Panc1 (cell line): ENCODE results near the gene TMTC2.

Experiments used
- POLR2AphosphoS5 ChIP-seq: IDR thresholded peaks from 2 replicates; pipeline ENCODE4 v1.6.1; 2012; ENCODE audit warnings: mild to moderate bottlenecking, low read depth, low read length, moderate library complexity
- TF ChIP-seq, protein P1 (sequence below), 2 experiments: IDR thresholded peaks; 2 replicates each; pipeline ENCODE4 v1.6.1; 2011 to 2012; ENCODE audit warnings: low read depth in 2 of 2, control low read depth in 1 of 2, low read length in 1 of 2, mild to moderate bottlenecking in 1 of 2, moderate library complexity in 1 of 2; ENCODE audit not compliant: insufficient read depth in 1 of 2

DNA sequence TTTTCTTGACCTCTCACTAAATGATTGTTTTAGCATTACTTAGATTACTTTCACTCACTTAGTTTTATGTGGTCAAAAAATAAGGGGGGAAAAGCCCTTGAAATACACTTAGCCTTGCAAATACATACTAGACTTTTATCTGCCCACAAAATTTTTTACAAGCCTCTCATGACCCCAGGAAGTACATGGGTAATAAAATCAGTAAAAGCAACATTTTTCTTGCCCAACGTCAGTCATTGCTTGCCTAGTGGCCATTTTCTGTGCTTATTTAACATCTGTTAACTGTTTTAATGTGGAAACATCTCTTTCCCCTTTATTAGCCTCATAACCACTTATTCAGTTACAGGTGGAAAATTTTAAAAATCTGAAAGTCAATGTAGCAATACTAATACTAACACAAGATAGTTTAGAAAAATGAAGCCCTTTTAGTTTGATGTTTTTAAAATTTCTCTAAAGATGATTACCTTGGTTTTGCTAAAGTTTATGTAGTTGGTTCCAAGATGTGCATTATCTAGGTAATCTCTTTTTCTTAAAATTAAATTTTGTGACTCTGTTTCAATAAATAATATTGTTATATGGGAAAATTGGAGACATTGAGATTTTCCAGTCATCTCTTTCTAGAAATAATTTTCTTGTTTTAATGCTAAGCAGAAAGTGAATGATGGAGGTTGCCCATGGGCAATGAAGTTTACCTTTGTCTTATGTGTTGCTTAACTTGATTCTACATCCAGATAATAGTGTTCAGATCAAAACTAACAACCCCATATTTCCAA, 175.5 kb downstream of the TMTC2 start:
- TF ChIP-seq POLR2AphosphoS5: no peak
- TF ChIP-seq, protein P1, sequence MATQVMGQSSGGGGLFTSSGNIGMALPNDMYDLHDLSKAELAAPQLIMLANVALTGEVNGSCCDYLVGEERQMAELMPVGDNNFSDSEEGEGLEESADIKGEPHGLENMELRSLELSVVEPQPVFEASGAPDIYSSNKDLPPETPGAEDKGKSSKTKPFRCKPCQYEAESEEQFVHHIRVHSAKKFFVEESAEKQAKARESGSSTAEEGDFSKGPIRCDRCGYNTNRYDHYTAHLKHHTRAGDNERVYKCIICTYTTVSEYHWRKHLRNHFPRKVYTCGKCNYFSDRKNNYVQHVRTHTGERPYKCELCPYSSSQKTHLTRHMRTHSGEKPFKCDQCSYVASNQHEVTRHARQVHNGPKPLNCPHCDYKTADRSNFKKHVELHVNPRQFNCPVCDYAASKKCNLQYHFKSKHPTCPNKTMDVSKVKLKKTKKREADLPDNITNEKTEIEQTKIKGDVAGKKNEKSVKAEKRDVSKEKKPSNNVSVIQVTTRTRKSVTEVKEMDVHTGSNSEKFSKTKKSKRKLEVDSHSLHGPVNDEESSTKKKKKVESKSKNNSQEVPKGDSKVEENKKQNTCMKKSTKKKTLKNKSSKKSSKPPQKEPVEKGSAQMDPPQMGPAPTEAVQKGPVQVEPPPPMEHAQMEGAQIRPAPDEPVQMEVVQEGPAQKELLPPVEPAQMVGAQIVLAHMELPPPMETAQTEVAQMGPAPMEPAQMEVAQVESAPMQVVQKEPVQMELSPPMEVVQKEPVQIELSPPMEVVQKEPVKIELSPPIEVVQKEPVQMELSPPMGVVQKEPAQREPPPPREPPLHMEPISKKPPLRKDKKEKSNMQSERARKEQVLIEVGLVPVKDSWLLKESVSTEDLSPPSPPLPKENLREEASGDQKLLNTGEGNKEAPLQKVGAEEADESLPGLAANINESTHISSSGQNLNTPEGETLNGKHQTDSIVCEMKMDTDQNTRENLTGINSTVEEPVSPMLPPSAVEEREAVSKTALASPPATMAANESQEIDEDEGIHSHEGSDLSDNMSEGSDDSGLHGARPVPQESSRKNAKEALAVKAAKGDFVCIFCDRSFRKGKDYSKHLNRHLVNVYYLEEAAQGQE (IDR thresholded peaks at IDR 0.05; ENCODE audit: insufficient read depth in 1 of 2, low read depth in 2 of 2, low read length in 1 of 2): no peak
